GM19193 (cell line): ENCODE results near the gene STING1.

Experiments used
- POLR2A ChIP-seq: IDR thresholded peaks from 4 replicates; pipeline ENCODE4 v1.6.1; 2011; ENCODE audit not compliant: insufficient read depth, insufficient read length; ENCODE audit errors: extremely low read depth

The STING1 gene

DNA sequence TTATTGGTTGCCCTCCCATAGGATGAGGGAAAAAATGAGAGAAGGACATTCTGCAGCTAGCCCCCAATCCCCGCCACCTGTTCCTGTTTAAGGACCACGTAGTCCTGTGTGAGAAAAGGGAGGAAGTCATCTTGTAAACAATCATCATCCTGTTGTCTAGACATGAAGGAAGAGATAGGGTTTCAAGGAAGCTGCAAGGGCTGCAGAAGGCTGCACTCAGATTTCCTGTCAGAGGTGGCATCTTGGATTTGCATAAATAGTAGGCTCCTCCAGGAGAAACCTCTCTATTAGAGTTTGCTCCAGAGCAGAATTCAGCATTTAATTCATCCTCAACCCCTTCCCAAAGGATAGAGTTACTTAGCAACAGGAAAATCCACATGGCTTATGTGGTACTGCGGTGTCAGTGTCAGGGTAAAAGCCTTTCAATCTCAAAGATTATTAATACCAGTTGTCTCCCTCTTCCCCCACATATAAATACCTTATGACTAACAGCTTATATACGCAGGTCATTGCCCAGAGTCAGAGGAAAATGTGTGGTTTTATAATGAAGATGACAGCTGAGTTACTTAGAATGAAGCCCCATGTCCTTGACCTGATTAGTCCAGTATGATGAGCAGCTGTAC is 38.6 kb downstream of the STING1 start:
- TF ChIP-seq POLR2A = no peak

DNA sequence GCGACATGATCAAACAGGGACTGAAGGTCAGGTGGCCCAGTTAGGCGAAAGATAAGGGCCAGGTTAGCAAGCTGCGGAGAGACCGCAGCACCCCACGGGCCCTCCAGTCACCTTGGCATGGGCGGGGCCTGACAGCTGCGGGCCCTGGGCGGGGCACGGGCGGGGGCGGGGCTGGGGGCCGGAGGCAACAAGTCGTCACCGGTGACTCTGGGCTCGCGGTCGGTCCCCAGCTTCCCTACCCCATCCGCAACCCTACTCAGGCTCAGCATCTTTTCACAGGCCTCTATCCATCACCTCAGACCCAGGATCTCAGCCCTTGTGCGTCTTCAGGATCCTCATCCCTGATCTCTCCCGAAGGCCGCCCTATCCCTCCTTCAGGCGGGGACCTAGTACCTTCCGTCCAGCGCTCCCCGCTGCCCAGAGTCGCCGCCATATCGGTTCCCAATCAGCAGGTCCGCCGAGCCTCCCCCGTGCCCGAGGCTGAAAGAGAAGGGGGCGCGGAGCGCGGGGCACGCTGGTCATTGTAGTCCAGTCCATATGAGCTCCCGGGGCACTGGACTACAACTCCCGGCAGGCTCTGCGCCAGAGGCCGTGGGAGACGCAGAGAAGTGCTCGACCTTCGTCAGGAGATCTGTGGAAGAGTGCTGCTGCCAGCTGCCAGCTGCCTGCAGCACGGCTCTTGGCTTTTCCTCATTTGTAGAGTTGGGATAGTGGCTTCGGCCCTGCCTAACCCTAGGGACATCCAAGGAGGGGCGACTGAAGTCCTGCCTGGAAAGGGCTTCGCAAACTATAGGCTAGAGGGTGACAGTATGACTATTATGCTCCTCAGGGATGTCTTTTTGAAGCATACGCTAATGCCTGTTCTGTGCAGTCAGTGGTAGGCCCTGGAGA is 43.3 kb downstream of the STING1 start, which contains the start of gene DNAJC18:
Gene DNAJC18 (minus strand): TSS at position 513 of the 891 bp plus-strand sequence. CDS start 80 bp downstream, at position 433.
- TF ChIP-seq POLR2A = peak; percentile 56

DNA sequence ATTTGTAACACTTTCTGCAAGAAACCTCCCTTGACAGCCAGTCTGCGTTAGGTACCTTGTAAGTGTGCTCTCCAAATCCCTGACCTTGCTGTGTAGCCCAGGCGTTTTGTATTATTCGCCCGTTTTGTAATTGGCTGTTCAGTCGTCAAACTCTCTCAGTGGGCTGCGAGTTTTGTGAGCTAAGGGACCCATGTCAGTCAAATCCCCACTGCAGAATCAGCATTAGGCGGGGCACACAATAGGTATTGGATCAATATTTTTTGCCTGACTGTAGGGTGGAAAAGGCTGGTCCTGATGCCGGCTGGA is 43.9 kb downstream of the STING1 start:
- no peak for TF ChIP-seq POLR2A

DNA sequence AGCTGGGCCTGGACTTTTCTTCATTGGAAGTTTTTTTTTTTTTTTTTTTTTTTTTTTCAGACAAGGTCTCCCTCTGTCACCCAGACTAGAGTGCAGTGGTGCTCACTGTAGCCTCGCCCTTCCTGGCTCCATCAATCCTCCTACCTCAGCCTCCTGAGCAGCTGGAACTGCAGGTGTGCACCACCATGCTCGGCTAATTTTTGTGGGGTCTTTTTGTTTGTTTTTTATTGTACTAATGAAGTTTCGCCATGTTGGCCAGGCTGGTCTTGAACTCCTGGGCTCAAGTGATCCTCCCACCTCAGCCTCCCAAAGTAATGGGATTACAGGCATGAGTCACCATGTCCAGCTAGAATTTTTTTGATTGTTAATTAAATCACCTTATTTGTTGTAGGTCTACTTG is 46.9 kb downstream of the STING1 start:
- TF ChIP-seq POLR2A = no peak

DNA sequence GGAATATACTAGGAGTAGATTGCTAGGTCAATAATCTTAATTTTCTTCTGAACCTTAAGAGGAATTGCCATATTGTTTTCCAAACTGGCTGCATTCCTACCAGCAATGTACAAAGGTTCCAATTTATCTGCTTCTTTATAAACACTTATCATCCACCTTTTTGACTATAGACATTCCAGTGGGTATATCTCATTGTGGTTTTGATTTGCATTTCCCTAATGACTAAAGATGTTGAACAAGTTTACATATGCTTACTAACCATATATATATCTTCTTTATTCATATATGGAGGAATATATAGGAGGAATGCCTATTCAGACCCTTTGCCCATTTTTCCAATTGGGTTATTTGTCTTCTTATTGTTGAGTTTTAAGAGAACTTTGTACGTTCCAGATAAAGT is 50.9 kb downstream of the STING1 start:
- TF ChIP-seq POLR2A = no peak

DNA sequence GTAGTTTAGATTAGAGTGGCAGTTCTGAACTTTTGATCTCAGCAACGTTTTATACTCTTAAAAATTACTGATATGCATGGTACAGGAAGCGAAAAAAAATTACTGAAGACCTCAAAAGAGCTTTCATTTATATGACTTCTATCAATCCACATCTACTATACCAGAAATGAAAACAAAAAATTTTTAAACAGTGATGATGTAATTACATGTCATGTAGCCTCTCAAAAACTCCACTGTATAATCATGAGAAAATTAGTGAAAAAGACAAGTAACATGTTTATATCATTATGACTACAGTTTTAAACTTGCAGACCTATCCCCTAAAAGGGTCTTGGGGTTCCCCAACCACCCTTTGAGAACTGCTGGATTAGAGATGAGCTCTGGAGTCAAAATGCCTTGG is 52.5 kb downstream of the STING1 start:
- no peak for TF ChIP-seq POLR2A

DNA sequence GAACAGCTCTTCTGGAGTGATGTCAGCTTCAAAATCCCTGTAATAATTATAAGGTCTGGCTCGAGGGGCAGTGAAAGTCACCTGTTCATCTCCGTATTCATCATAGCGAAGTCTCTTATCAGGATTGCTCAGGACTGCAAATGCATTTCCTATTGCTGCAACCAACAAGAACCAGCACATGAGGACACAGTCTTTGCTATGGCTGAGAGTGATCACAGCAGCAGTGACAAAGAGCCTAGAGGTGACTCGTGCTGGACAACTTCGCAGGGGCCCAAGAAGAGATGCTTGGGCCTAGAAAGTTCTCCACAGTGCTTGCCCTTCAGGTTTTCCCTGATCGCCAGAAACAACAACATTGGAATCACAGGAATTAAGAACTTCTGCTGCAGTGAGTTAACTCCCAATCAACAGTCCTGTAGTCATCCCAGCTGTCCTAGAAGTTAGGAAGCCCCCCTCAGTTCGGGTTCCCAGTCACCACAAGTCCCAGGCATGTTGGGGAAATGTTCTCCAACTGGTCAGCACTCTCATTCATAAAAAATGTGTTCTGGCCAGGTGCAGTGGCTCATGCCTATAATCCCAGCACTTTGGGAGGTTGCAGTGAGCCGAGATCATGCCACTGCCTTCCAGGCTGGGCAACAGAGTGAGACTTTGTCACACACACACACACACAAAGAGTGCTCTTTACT is 56.2 kb downstream of the STING1 start:
- no peak for TF ChIP-seq POLR2A
